Ovary (tissue), 3 donors: ENCODE measurements around the gene PIP5K1B.

Source experiments
- EP300 ChIP-seq: sonication (generic); formaldehyde crosslinking; IDR thresholded peaks from one replicate; pipeline ENCODE4 v1.6.1; 2017; ENCODE audit warnings: antibody characterized with exemption
- POLR2A ChIP-seq: fragments of 450-650 bp; IDR thresholded peaks from one replicate; pipeline ENCODE4 v1.6.1; 2017; ENCODE audit warnings: antibody characterized with exemption, mild to moderate bottlenecking, moderate library complexity
- TF ChIP-seq, protein P1 (sequence below), 3 donors: fragments of 450-650 bp in 2 of 3; fragments of 200-600 bp in 1 of 3; IDR thresholded peaks; one replicate each; pipeline versions ENCODE4 v1.5.1 to v1.8.0; 2016 to 2022; ENCODE audit warnings: antibody characterized with exemption in 3 of 3, mild to moderate bottlenecking in 1 of 3
- donor health status: DM: no; HTN: no; CAD: no.

DNA sequence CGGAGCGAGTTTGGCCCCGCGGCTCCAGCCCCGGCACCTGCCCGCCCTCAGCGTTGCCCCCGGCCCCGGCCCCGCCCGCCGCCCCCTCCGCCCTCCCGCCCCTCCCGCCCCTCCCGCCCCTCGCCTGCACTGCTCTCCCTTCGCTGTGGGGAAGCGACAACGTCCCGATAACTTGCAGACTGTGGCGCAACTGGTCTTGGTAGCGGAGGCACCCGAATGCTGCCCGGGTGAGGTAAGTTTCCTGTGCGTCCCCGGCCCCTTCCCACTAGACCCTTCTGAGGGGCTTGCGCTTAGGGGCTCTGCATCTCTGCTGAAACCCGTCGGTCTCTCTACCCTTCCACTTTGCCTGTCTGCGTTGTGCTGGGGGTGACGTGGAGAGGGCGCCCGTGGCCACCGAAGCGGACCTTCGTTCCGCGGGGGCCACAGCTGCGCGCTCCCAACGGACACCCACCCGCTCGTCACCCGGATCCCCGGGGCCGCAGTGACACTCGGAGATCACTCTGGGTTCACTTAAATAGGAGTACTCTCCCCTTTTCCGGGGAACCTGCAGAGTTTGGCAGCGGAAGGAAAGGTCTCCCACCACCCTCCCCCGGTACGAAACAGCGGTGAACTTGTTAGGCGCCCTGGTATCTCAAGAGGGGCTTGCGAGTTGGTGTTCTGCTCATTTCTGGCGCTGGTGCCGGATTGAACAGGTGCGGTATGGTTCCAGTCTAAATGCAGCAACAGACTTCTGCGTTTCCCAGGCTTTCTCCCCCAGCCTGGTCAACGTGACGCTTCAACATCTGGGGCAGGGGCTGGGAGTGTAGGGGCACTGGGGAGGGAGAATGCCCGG, 707 bp downstream of the PIP5K1B start:
- TF ChIP-seq, protein P1, sequence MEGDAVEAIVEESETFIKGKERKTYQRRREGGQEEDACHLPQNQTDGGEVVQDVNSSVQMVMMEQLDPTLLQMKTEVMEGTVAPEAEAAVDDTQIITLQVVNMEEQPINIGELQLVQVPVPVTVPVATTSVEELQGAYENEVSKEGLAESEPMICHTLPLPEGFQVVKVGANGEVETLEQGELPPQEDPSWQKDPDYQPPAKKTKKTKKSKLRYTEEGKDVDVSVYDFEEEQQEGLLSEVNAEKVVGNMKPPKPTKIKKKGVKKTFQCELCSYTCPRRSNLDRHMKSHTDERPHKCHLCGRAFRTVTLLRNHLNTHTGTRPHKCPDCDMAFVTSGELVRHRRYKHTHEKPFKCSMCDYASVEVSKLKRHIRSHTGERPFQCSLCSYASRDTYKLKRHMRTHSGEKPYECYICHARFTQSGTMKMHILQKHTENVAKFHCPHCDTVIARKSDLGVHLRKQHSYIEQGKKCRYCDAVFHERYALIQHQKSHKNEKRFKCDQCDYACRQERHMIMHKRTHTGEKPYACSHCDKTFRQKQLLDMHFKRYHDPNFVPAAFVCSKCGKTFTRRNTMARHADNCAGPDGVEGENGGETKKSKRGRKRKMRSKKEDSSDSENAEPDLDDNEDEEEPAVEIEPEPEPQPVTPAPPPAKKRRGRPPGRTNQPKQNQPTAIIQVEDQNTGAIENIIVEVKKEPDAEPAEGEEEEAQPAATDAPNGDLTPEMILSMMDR (IDR thresholded peaks at IDR 0.05): no peak
- no peak for TF ChIP-seq POLR2A
- no peak for TF ChIP-seq EP300
